ENCODE data around the gene SPEG. TPM values are rescaled to one million over a fixed set of nuclear protein-coding genes. Genes with fewer than 3 reads are reported as not detected.

SPEG gene
- total RNA-seq, 2 experiments from 2014 or later: 0.46 TPM; not detected in 1

DNA sequence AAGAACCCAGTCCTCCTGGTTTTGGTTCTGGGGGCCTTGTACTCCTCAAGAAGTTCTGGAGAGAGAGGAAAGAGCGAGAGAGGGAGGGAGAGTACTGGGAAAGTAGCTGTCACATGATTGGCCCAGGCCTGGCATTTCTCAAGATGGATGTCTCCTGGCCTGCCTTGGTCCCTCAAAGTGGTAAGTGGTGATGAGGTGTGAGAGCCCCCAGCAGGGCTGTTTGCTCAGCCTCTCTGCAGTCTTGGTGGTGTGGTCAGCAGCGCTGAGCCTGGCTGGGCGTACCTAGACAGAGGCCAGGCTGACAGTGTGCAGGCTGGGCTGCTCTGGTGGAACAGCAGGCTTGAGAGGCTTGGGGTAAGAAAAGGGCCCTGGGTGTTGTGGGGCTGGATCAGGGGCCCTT is 2.5 kb downstream of the SPEG start:
- no peaks in the 10 kb centered on the region for H3K79me2 ChIP-seq (ENCODE audit: insufficient read depth, low read depth, low read length)
- H3K4me3 ChIP-seq (ENCODE audit: low read depth, low read length, poor library complexity, severe bottlenecking): no peak overlapping the region
- no peak for DNase-seq (ENCODE audit: low spot score)
- CTCF ChIA-PET (ENCODE audit: unreplicated experiment): no interaction called here
- H3K36me3 ChIP-seq (ENCODE audit: insufficient read depth, low read length): no peaks in the 10 kb centered on the region
- H3K4me1 ChIP-seq (ENCODE audit: insufficient read depth, low read length, poor library complexity, severe bottlenecking): no peaks in the 10 kb centered on the region
- no peaks in the 10 kb centered on the region for H3K9me2 ChIP-seq (ENCODE audit: insufficient read depth, low read length)
- no peak overlapping the region for H2AFZ ChIP-seq (ENCODE audit: low read length)
- TF ChIP-seq EZH2phosphoT487 (IDR thresholded peaks at IDR 0.05; ENCODE audit: borderline replicate concordance, low read depth, low read length): no peak
- TF ChIP-seq, protein P1, sequence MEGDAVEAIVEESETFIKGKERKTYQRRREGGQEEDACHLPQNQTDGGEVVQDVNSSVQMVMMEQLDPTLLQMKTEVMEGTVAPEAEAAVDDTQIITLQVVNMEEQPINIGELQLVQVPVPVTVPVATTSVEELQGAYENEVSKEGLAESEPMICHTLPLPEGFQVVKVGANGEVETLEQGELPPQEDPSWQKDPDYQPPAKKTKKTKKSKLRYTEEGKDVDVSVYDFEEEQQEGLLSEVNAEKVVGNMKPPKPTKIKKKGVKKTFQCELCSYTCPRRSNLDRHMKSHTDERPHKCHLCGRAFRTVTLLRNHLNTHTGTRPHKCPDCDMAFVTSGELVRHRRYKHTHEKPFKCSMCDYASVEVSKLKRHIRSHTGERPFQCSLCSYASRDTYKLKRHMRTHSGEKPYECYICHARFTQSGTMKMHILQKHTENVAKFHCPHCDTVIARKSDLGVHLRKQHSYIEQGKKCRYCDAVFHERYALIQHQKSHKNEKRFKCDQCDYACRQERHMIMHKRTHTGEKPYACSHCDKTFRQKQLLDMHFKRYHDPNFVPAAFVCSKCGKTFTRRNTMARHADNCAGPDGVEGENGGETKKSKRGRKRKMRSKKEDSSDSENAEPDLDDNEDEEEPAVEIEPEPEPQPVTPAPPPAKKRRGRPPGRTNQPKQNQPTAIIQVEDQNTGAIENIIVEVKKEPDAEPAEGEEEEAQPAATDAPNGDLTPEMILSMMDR (conservative IDR thresholded peaks at IDR 0.05; ENCODE audit: low read length): no peak
- H3K27ac ChIP-seq (ENCODE audit: low read depth, low read length, poor library complexity, severe bottlenecking): no peak overlapping the region
- H3K9me3 ChIP-seq (ENCODE audit: low read length): no peaks in the 10 kb centered on the region
- intact Hi-C loops (cut with micrococcal nuclease; ENCODE audit: unreplicated experiment): no loop called here
- H4K20me1 ChIP-seq (ENCODE audit: insufficient read depth, low read length): no peaks in the 10 kb centered on the region
- no TSS peak for BruUV-seq (replicated peaks)
- POLR2A ChIA-PET: interaction anchor here (0.8 to 1.7 kb wide), 2 partner anchors 9 to 18 kb away, joined by 4 read pairs; no protein-coding TSS in a partner anchor
- no peak overlapping the region for H3K4me2 ChIP-seq (ENCODE audit: low read length)

DNA sequence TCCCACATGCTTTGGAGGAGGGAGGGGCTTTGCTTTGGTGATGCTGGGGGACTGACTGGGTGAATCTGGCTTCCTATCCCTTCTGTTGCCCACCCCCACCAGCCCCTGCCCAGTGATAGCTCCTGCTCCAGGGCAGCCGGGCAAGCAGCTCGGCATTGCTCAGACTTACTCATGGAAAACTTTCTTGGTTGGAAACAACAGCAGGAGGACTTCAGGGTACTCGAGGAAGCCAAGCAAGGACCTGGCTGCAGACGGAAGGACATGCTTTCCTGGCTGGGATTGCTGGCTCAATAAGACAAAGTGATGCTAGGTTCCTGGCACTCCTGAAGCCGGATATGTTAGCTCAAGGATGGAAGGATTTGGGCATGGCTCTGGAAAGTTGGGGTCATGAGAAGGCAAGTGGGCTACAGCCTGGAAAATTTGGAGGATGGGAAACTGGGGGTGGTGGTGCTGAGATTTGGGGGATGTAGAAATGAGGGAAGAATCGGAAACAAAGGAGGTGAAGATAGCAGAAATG is 3.1 kb downstream of the SPEG start:
- H3K36me3 ChIP-seq (ENCODE audit: insufficient read depth, low read length): no peaks in the 10 kb centered on the region
- H3K9me3 ChIP-seq (ENCODE audit: low read length): no peaks in the 10 kb centered on the region
- H2AFZ ChIP-seq (ENCODE audit: low read length): no peak overlapping the region
- no peaks in the 10 kb centered on the region for H3K4me1 ChIP-seq (ENCODE audit: insufficient read depth, low read length, poor library complexity, severe bottlenecking)
- POLR2A ChIA-PET: interaction anchor here (0.5 to 1.7 kb wide), 2 partner anchors 18 to 463 kb away, joined by 4 to 5 read pairs; no protein-coding TSS in a partner anchor
- BruUV-seq (replicated peaks): no TSS peak
- H3K4me2 ChIP-seq (ENCODE audit: low read length): no peak overlapping the region
- intact Hi-C loops (cut with micrococcal nuclease; ENCODE audit: unreplicated experiment): no loop called here
- CTCF ChIA-PET (ENCODE audit: unreplicated experiment): interaction anchor here (0.6 kb wide), 1 partner anchor 281 kb away, joined by 5 read pairs; no protein-coding TSS in a partner anchor
- no peak overlapping the region for H3K4me3 ChIP-seq (ENCODE audit: low read depth, low read length, poor library complexity, severe bottlenecking)
- no peaks in the 10 kb centered on the region for H3K79me2 ChIP-seq (ENCODE audit: insufficient read depth, low read depth, low read length)
- TF ChIP-seq, protein P1 (conservative IDR thresholded peaks at IDR 0.05; ENCODE audit: low read length): no peak
- no peak overlapping the region for H3K27ac ChIP-seq (ENCODE audit: low read depth, low read length, poor library complexity, severe bottlenecking)
- H3K9me2 ChIP-seq (ENCODE audit: insufficient read depth, low read length): no peaks in the 10 kb centered on the region
- DNase-seq (ENCODE audit: low spot score): no peak
- no peaks in the 10 kb centered on the region for H4K20me1 ChIP-seq (ENCODE audit: insufficient read depth, low read length)

DNA sequence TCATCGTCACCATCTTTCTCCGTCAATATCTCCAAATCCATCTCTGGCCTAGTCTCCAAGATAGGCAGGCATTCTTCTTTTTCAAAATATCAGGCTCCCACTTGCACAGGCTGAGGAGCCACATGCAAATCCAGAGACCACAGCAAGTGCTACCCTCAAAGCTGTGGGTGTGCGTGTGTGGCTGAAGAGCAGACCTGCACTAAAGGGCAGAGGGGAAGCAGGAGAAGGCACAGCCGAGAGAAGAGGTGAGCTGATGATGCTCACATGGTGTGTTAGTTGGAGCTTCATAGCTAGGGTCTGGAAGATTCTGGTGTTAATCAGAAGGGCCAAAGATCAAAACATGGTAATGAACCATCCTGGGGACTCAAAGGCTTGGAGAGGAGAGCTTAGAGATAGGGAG is 3.8 kb downstream of the SPEG start:
- no peaks in the 10 kb centered on the region for H3K9me3 ChIP-seq (ENCODE audit: low read length)
- no peaks in the 10 kb centered on the region for H3K4me1 ChIP-seq (ENCODE audit: insufficient read depth, low read length, poor library complexity, severe bottlenecking)
- no peak for DNase-seq (ENCODE audit: low spot score)
- H3K36me3 ChIP-seq (ENCODE audit: insufficient read depth, low read length): no peaks in the 10 kb centered on the region
- BruUV-seq (replicated peaks): no TSS peak
- POLR2A ChIA-PET: interaction anchor here (0.5 to 1.7 kb wide), 2 partner anchors 17 to 463 kb away, joined by 4 to 5 read pairs; no protein-coding TSS in a partner anchor
- no peak for TF ChIP-seq EZH2phosphoT487 (IDR thresholded peaks at IDR 0.05; ENCODE audit: borderline replicate concordance, low read depth, low read length)
- H3K9me2 ChIP-seq (ENCODE audit: insufficient read depth, low read length): no peaks in the 10 kb centered on the region
- CTCF ChIA-PET (ENCODE audit: unreplicated experiment): no interaction called here
- no peaks in the 10 kb centered on the region for H3K79me2 ChIP-seq (ENCODE audit: insufficient read depth, low read depth, low read length)
- H2AFZ ChIP-seq (ENCODE audit: low read length): no peak overlapping the region
- H3K4me3 ChIP-seq (ENCODE audit: low read depth, low read length, poor library complexity, severe bottlenecking): no peak overlapping the region
- no peak overlapping the region for H3K27ac ChIP-seq (ENCODE audit: low read depth, low read length, poor library complexity, severe bottlenecking)
- intact Hi-C loops (cut with micrococcal nuclease; ENCODE audit: unreplicated experiment): no loop called here
- H3K4me2 ChIP-seq (ENCODE audit: low read length): no peak overlapping the region
- H4K20me1 ChIP-seq (ENCODE audit: insufficient read depth, low read length): no peaks in the 10 kb centered on the region
